Fibroblast of the conjunctiva (primary cell): ENCODE results near the gene ARHGAP35.
A peak's percentile ranks its signal among the peaks of the same experiment; 100 is the strongest.
"Not testable (repeated sequence)": the region's sequence is repeated elsewhere in the genome, so short reads cannot be mapped to it uniquely, and the experiment has no call there.

Experiments
- DNase-seq: peaks from one replicate; pipeline ENCODE4 v3.0.0-alpha.2; 2010; ENCODE audit warnings: low read depth

ARHGAP35 gene

GRCh38 chr19:46844067-46844489 lies 16.7 kb upstream of the ARHGAP35 start:
- no peak for DNase-seq

GRCh38 chr19:46845959-46846459 lies 14.8 kb upstream of the ARHGAP35 start:
- DNase-seq, result no peak

GRCh38 chr19:46847528-46847927 lies 13.3 kb upstream of the ARHGAP35 start:
- DNase-seq, result no peak

GRCh38 chr19:46848389-46848788 lies 12.4 kb upstream of the ARHGAP35 start:
- DNase-seq, result no peak

GRCh38 chr19:46849610-46850009 lies 11.2 kb upstream of the ARHGAP35 start:
- no peak for DNase-seq

- DNase-seq, result peak; percentile 98
Observed at GRCh38 chr19:46850228-46851203, 10.3 kb upstream of the ARHGAP35 start, which contains the start of gene AP2S1. Gene AP2S1, minus strand, starts transcription at chr19:46850846. Its CDS starts 80 bp downstream, at chr19:46850766.

GRCh38 chr19:46852830-46853229 lies 8.0 kb upstream of the ARHGAP35 start:
- DNase-seq, result no peak

- DNase-seq, result not testable (repeated sequence)
Observed at GRCh38 chr19:46854698-46855097, 6.1 kb upstream of the ARHGAP35 start.

- peak; percentile 96 for DNase-seq
Observed at GRCh38 chr19:46856062-46857022, 4.5 kb upstream of the ARHGAP35 start.

GRCh38 chr19:46859637-46860124 lies 1.1 kb upstream of the ARHGAP35 start:
- DNase-seq, result peak; percentile 72

GRCh38 chr19:46860125-46860845 lies 512 bp upstream of the ARHGAP35 start:
- DNase-seq, result peak; percentile 98

GRCh38 chr19:46861691-46862502 lies 1.1 kb downstream of the ARHGAP35 start:
- no peak for DNase-seq

- DNase-seq, result no peak
Observed at GRCh38 chr19:46862503-46862834, 1.7 kb downstream of the ARHGAP35 start.

- no peak for DNase-seq
Observed at GRCh38 chr19:46862974-46863632, 2.3 kb downstream of the ARHGAP35 start.

GRCh38 chr19:46863818-46864629 lies 3.2 kb downstream of the ARHGAP35 start:
- peak; percentile 62 for DNase-seq

GRCh38 chr19:46866407-46867136 lies 5.8 kb downstream of the ARHGAP35 start:
- no peak for DNase-seq

- DNase-seq, result no peak
Observed at GRCh38 chr19:46867170-46867569, 6.4 kb downstream of the ARHGAP35 start.

GRCh38 chr19:46868025-46868802 lies 7.4 kb downstream of the ARHGAP35 start:
- no peak for DNase-seq
